Ishikawa (cell line): ENCODE results near the gene TMSB15C.

Experiments used
- CEBPB ChIP-seq: IDR thresholded peaks from 2 replicates; pipeline ENCODE4 v1.6.1; 2012
- CREB1 ChIP-seq: IDR thresholded peaks from 2 replicates; pipeline ENCODE4 v1.6.1; 2012; ENCODE audit warnings: low read depth
- RAD21 ChIP-seq: IDR thresholded peaks from 2 replicates; pipeline ENCODE4 v1.6.1; 2012; ENCODE audit warnings: low read depth
- REST ChIP-seq: IDR thresholded peaks from 2 replicates; pipeline ENCODE4 v1.6.1; 2012; ENCODE audit warnings: low read depth, mild to moderate bottlenecking
- TEAD4 ChIP-seq: IDR thresholded peaks from 2 replicates; pipeline ENCODE4 v1.6.1; 2012
- TF ChIP-seq, protein P1 (sequence below): IDR thresholded peaks from 2 replicates; pipeline ENCODE4 v1.6.1; 2012

DNA sequence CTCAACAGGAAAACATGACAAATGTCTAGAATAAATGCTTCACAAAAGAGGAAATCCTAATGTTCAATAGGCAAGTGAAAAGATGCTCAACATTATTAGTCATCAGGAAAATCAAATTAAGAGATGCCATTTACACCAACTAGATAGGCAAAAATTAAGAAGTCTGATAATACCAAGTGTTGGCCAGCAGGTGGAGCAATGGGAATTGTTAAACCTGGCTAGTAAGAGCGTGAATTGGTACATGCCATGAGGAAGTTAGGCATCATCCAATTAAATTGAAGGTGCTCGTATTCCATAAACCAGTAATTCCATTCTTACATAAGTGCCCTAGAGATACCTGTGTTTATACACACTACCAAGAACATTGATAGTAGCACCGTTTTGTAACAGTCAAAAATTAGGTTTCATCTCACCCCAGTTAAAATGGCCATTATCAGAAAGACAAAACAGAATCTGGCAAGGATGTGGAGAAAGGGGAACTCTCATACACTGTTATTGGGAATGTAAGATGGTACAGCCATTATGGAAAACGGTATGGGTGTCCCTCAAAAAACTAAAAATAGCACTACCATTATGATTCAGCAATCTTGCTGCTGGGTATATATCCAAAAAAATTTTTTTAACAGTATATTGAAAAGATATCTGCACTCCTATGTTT lies 22.2 kb upstream of the TMSB15C start:
- TF ChIP-seq CREB1 (no peak), REST (no peak), CEBPB (no peak), TEAD4 (no peak), RAD21 (peak; percentile 59)
- TF ChIP-seq, protein P1, sequence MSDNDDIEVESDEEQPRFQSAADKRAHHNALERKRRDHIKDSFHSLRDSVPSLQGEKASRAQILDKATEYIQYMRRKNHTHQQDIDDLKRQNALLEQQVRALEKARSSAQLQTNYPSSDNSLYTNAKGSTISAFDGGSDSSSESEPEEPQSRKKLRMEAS: no peak
